Right lobe of liver (tissue), 4 donors: ENCODE data around the gene RRP15.

Experiments
- POLR2A ChIP-seq: fragments of 450-650 bp; IDR thresholded peaks from one replicate; pipeline ENCODE4 v1.6.1; 2017; ENCODE audit warnings: antibody characterized with exemption, mild to moderate bottlenecking
- TF ChIP-seq, protein P1 (sequence below), 4 donors: fragments of 200-600 bp in 3 of 4; fragments of 450-650 bp in 1 of 4; IDR thresholded peaks; one replicate each; pipeline versions ENCODE4 v1.5.1 to v1.8.0; 2016 to 2022; ENCODE audit warnings: antibody characterized with exemption in 4 of 4, mild to moderate bottlenecking in 2 of 4
- donor health status: DM: no; HTN: no; CAD: no.
- donor health status: DM: no; HTN: no; CAD: no.
- donor health status: DM: no; HTN: yes; CAD: no.

DNA sequence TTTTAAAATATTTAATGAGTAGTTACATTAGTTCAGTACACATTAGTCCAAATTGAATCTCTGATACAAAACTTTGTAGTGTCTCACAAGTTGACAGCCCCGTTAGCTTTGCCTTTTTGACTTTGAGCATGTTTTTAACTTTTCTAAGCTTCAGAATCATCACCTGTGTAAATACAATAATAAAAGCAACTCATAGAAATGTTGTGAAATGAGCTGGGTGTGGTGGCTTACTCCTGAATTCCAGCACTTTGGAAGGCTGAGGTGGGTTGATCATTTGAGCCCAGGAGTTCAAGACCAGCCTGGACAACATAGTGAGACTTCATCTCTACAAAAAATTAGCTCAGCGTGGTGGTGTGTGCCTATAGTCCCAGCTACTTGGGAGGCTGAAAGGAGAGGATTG is 11.1 kb downstream of the RRP15 start:
- no peak for TF ChIP-seq POLR2A
- TF ChIP-seq, protein P1, sequence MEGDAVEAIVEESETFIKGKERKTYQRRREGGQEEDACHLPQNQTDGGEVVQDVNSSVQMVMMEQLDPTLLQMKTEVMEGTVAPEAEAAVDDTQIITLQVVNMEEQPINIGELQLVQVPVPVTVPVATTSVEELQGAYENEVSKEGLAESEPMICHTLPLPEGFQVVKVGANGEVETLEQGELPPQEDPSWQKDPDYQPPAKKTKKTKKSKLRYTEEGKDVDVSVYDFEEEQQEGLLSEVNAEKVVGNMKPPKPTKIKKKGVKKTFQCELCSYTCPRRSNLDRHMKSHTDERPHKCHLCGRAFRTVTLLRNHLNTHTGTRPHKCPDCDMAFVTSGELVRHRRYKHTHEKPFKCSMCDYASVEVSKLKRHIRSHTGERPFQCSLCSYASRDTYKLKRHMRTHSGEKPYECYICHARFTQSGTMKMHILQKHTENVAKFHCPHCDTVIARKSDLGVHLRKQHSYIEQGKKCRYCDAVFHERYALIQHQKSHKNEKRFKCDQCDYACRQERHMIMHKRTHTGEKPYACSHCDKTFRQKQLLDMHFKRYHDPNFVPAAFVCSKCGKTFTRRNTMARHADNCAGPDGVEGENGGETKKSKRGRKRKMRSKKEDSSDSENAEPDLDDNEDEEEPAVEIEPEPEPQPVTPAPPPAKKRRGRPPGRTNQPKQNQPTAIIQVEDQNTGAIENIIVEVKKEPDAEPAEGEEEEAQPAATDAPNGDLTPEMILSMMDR (IDR thresholded peaks at IDR 0.05) = no peak
